Lower leg skin (tissue), 3 donors: Measurements from ENCODE around the gene XRCC6.

Source experiments
- CTCF ChIP-seq, 3 donors: fragments of 450-650 bp; IDR thresholded peaks; one replicate each; pipeline ENCODE4 v1.5.1; 2016; ENCODE audit warnings: antibody characterized with exemption in 3 of 3, mild to moderate bottlenecking in 3 of 3, moderate library complexity in 2 of 3
- POLR2A ChIP-seq, 2 donors: fragments of 450-650 bp; IDR thresholded peaks; one replicate each; pipeline ENCODE4 v1.6.1; 2016 to 2017; ENCODE audit warnings: antibody characterized with exemption in 2 of 2, mild to moderate bottlenecking in 1 of 2, moderate library complexity in 1 of 2

- TF ChIP-seq CTCF (IDR thresholded peaks at IDR 0.05): no peak
- TF ChIP-seq POLR2A (IDR thresholded peaks at IDR 0.05): no peak
Observed at GRCh38 chr22:41597635-41597953, 23.5 kb upstream of the XRCC6 start.
